K562 (cell line): ENCODE data around the gene FAM187B. TPM values are rescaled to one million over a fixed set of nuclear protein-coding genes. Genes with fewer than 3 reads are reported as not detected.
A peak's percentile ranks its signal among the peaks of the same experiment; 100 is the strongest.

Source experiments
- ATAC-seq: fragments of 200-7000 bp; cut with Tn5 transposase; 3 replicates; pipeline ENCODE4 v1.9.1; 2020; ENCODE audit warnings: moderate library complexity
- BruUV-seq: library from RNA; stranded (reverse); fragments of 400-500 nt; replicated peaks from 2 replicates; lab custom pipeline; 2021; lab: Mats Ljungman, UMichigan
- CTCF ChIA-PET: fragments of 300-600 bp; formaldehyde crosslinking; extraction: SDS; loops from one replicate; lab custom pipeline; 2021; ENCODE audit warnings: low intra/inter-chr PET ratio; lab: Yijun Ruan, JAX
- POLR2A ChIA-PET: fragments of 300-600, 350-650 bp; sonication (Branson Sonifier 250); formaldehyde crosslinking; extraction: SDS; loops from one replicate; lab custom pipeline; 2021; ENCODE audit warnings: antibody characterized with exemption, inconsistent platforms; lab: Yijun Ruan, JAX
- DNase-seq, 4 experiments: peaks; one replicate each; pipeline versions ENCODE4 v3.0.0 to v3.0.0-alpha.2; 2011 to 2018; ENCODE audit warnings: low spot score in 3 of 4, mixed read lengths in 3 of 4; ENCODE audit errors: extremely low read depth in 1 of 4
- FAIRE-seq: peaks from 2 replicates; lab custom pipeline; 2011; peaks lifted over from hg19 to GRCh38; lab: Jason Lieb, UNC
- H2AFZ ChIP-seq: 2 replicates; pipeline ENCODE4 v1.6.0; 2011; ENCODE audit warnings: low read depth, low read length, control low read depth, inconsistent platforms
- H3K27ac ChIP-seq: fragments of 200-600 bp; 3 replicates; pipeline ENCODE4 v1.8.0; 2011; ENCODE audit warnings: low read depth, mild to moderate bottlenecking, control low read depth, inconsistent platforms, low read length, moderate library complexity, mixed read lengths; ENCODE audit errors: extremely low read depth
- H3K27me3 ChIP-seq, 2 experiments: fragments of 300-600 bp in 1 of 2; 2 replicates in 1 of 2; 3 replicates in 1 of 2; pipeline versions ENCODE4 v1.6.0 to v1.8.0; 2011; ENCODE audit warnings: inconsistent platforms in 2 of 2, low read length in 2 of 2, mild to moderate bottlenecking in 1 of 2, mixed read lengths in 1 of 2, moderate library complexity in 1 of 2; ENCODE audit not compliant: control insufficient read depth in 2 of 2, insufficient read depth in 2 of 2
- H3K36me3 ChIP-seq: fragments of 300-600 bp; 3 replicates; pipeline ENCODE4 v1.8.0; 2011; ENCODE audit warnings: mild to moderate bottlenecking, low read length, inconsistent platforms; ENCODE audit not compliant: control insufficient read depth, insufficient read depth
- H3K4me1 ChIP-seq, 2 experiments: fragments of 200-600 bp in 1 of 2; replicated peaks in 1 of 2; 2 replicates in 1 of 2; 3 replicates in 1 of 2; pipeline versions ENCODE4 v1.5.1 to v1.8.0; 2011; ENCODE audit warnings: inconsistent platforms in 2 of 2, low read length in 2 of 2, mild to moderate bottlenecking in 1 of 2, mixed read lengths in 1 of 2, moderate library complexity in 1 of 2; ENCODE audit not compliant: control insufficient read depth in 2 of 2, insufficient read depth in 2 of 2
- H3K4me2 ChIP-seq: 2 replicates; pipeline ENCODE4 v1.6.1; 2011; ENCODE audit warnings: low read length, control low read depth, inconsistent platforms, mixed read lengths; ENCODE audit not compliant: insufficient read depth
- H3K4me3 ChIP-seq: fragments of 200-600 bp; sonication (generic), shearing (Covaris generic); 2 replicates; pipeline ENCODE4 v1.5.1; 2016; ENCODE audit warnings: control low read depth, inconsistent platforms
- H3K79me2 ChIP-seq: fragments of 200-600 bp; 3 replicates; pipeline ENCODE4 v1.8.0; 2011; ENCODE audit warnings: low read length, inconsistent platforms; ENCODE audit not compliant: control insufficient read depth, insufficient read depth
- H3K9ac ChIP-seq, 2 experiments: 2 replicates each; pipeline versions ENCODE4 v1.6.0 to v1.6.1; 2011; ENCODE audit warnings: low read depth in 2 of 2, low read length in 2 of 2, control low read depth in 1 of 2, inconsistent platforms in 1 of 2, mild to moderate bottlenecking in 1 of 2, mixed read lengths in 1 of 2; ENCODE audit not compliant: insufficient read depth in 1 of 2
- H3K9me1 ChIP-seq: one replicate; pipeline ENCODE4 v1.6.0; 2011; ENCODE audit warnings: inconsistent platforms, mild to moderate bottlenecking, low read length, moderate library complexity; ENCODE audit not compliant: control insufficient read depth, insufficient read depth
- H3K9me3 ChIP-seq: replicated peaks from 2 replicates; pipeline ENCODE4 v1.5.1; 2011; ENCODE audit warnings: low read depth, low read length, inconsistent platforms; ENCODE audit not compliant: control insufficient read depth, insufficient read depth
- H4K20me1 ChIP-seq: replicated peaks from 2 replicates; pipeline ENCODE4 v1.6.1; 2011; ENCODE audit warnings: low read length, inconsistent platforms, mixed read lengths; ENCODE audit not compliant: control insufficient read depth, insufficient read depth
- AFF1 ChIP-seq, 2 experiments: fragments of 450-650 bp; IDR thresholded peaks; 2 replicates each; pipeline ENCODE4 v1.6.1; 2018; ENCODE audit warnings: mild to moderate bottlenecking in 2 of 2, low read depth in 1 of 2; ENCODE audit not compliant: partially characterized antibody in 2 of 2
- CCNT2 ChIP-seq: IDR thresholded peaks from 2 replicates; pipeline ENCODE4 v1.6.1; 2011; ENCODE audit warnings: borderline replicate concordance, low read depth, mild to moderate bottlenecking, moderate library complexity, mixed read lengths, low read length; ENCODE audit not compliant: insufficient read length; ENCODE audit errors: extremely low read depth
- CHD1 ChIP-seq: fragments of 200-600 bp; sonication (generic); IDR thresholded peaks from one replicate; pipeline ENCODE4 v1.6.1; 2012; ENCODE audit warnings: mild to moderate bottlenecking, moderate library complexity, low read length, inconsistent platforms
- MBD1 ChIP-seq: fragments of 250-450 bp; sonication (Bioruptor Pico); IDR thresholded peaks from 2 replicates; pipeline ENCODE4 v1.8.0; 2022; ENCODE audit warnings: inconsistent platforms
- NFIC ChIP-seq: fragments of 450-650 bp; IDR thresholded peaks from 2 replicates; pipeline ENCODE4 v1.6.1; 2017; ENCODE audit warnings: mild to moderate bottlenecking, inconsistent platforms
- RBFOX2 ChIP-seq: fragments of 200-400 bp; formaldehyde crosslinking; IDR thresholded peaks from 2 replicates; pipeline ENCODE4 v1.6.1; 2017; ENCODE audit warnings: low read depth, mild to moderate bottlenecking, low read length, moderate library complexity
- SMARCA5 ChIP-seq: fragments of 450-650 bp; IDR thresholded peaks from 2 replicates; pipeline ENCODE4 v1.6.1; 2016
- WGBS: fragments of 100-300 bp; shearing (Covaris generic); methylation state at CpG from one replicate; pipeline ENCODE4 v1.1.6; 2016; ENCODE audit warnings: low coverage, mixed read lengths; ENCODE audit not compliant: insufficient coverage; ENCODE audit errors: missing lambda C conversion rate; 5-methylcytosine and 5-hydroxymethylcytosine counted together
- in situ Hi-C: fragments of 300-500 bp; cut with MboI; formaldehyde crosslinking; loops from 4 replicates; pipeline ENCODE4 v1.15.0; 2018; ENCODE audit warnings: inconsistent platforms, mixed read lengths
- intact Hi-C: fragments of 100-400 bp; cut with micrococcal nuclease; formaldehyde crosslinking; loops from 2 replicates; pipeline ENCODE4 v1.14.2; 2022
- polyA plus RNA-seq, 8 experiments: library from polyadenylated mRNA; depleted of rRNA in 4 of 8; stranded (reverse) in 5 of 8; unstranded in 3 of 8; fragments of >200 nt; fragmentation: Nextera tagmentation in 2 of 8; fragmentation: Illumina TruSeq in 1 of 8; extraction: Ambion mirVana in 2 of 8; extraction: Trizol in 1 of 8; gene quantifications; 2 replicates each; pipeline versions ENCODE4 v1.2.1 to v1.2.3, GENCODE V29; 2011 to 2014; ENCODE audit warnings: inconsistent platforms in 1 of 8, missing spikeins in 1 of 8
- total RNA-seq, 7 experiments: library from RNA; depleted of rRNA in 6 of 7; stranded (reverse); fragments of >200 nt in 6 of 7; fragmentation: Illumina TruSeq in 2 of 7; extraction: Trizol in 2 of 7; gene quantifications; 2 replicates each; pipeline versions ENCODE4 v1.2.1 to v1.2.3, GENCODE V29; 2011 to 2021; ENCODE audit warnings: low replicate concordance in 1 of 7

Gene FAM187B
- total and polyA plus RNA-seq, 9 of the 15 experiments (the other 6 are each of a cell fraction or from before 2014, with no cell fraction given), result 0.04 to 0.09 TPM; not detected in 7

GRCh38 chr19:35253316-35254286 lies 25.1 kb upstream of the FAM187B start:
- Histone ChIP-seq H3K9me3 (no peaks in the 10 kb centered on the region), H3K4me3 (no peak overlapping the region), H3K9me1 (no peaks in the 10 kb centered on the region), H3K27me3 (no peaks in the 10 kb centered on the region), H3K27ac (no peak overlapping the region), H3K4me1 (peaks cover 8 to 24% of the 10 kb centered on the region in 2 experiments; a peak in 4 of 5 replicates), H2AFZ (no peak overlapping the region), H3K4me2 (no peak overlapping the region), H3K36me3 (peaks cover 74% of the 10 kb centered on the region; the same call in 2 of the 3 replicates), H3K79me2 (peaks cover 44% of the 10 kb centered on the region), H4K20me1 (no peaks in the 10 kb centered on the region; the same call in 1 of the 2 replicates), H3K9ac (no peak overlapping the region)
- intact Hi-C loops (no loop called here), in situ Hi-C loops (no loop called here)
- ChIA-PET POLR2A (interaction anchor here (0.7 to 5.9 kb wide), 3 partner anchors 8 to 383 kb away, joined by 3 to 31 read pairs (median 3); no protein-coding TSS in a partner anchor), CTCF (no interaction called here)
- FAIRE-seq (no peak), DNase-seq (no peak), ATAC-seq (no peak)
- TF ChIP-seq RBFOX2, result peak; percentile 38; the same call in 1 of the 2 replicates
- no peak for TF ChIP-seq SMARCA5
- 95% methylated on average over 9 of the region's 9 CpGs for WGBS
- no TSS peak for BruUV-seq

GRCh38 chr19:35251456-35251855 lies 22.9 kb upstream of the FAM187B start:
- BruUV-seq, result no TSS peak
- CTCF ChIA-PET, result no interaction called here
- in situ Hi-C loops (no loop called here), intact Hi-C loops (no loop called here)
- H3K4me1 ChIP-seq, result peaks cover 17 to 30% of the 10 kb centered on the region in 2 experiments; a peak in 4 of 5 replicates
- no peak overlapping the region for H3K4me2 ChIP-seq
- POLR2A ChIA-PET, result interaction anchor here (0.6 to 2.5 kb wide), 4 partner anchors 12 to 244 kb away, joined by 3 to 9 read pairs (median 4); no protein-coding TSS in a partner anchor
- H2AFZ ChIP-seq, result no peak overlapping the region
- H3K36me3 ChIP-seq, result peaks cover 56% of the 10 kb centered on the region; the same call in 2 of the 3 replicates
- no peak overlapping the region for H3K4me3 ChIP-seq
- no peak for FAIRE-seq
- no peaks in the 10 kb centered on the region; the same call in 1 of the 2 replicates for H4K20me1 ChIP-seq
- no peak for ATAC-seq
- H3K9me1 ChIP-seq, result no peaks in the 10 kb centered on the region
- H3K9me3 ChIP-seq, result 0 out of 2 replicates have a peak, but pooled peaks cover 4% of the 10 kb centered on the region
- no peak overlapping the region for H3K27ac ChIP-seq
- DNase-seq, result no peak
- WGBS, result 83% methylated on average over 2 of the region's 2 CpGs
- no peaks in the 10 kb centered on the region for H3K27me3 ChIP-seq
- no peak overlapping the region for H3K9ac ChIP-seq
- peaks cover 44% of the 10 kb centered on the region for H3K79me2 ChIP-seq
- TF ChIP-seq CHD1 (no peak), CCNT2 (no peak), MBD1 (CRISPR knock-in tag) (no peak), AFF1 (IDR thresholded peaks at IDR 0.05; ENCODE audit: low read depth in 1 of 2, partially characterized antibody in 2 of 2) (no peak), NFIC (no peak)
